K562 (cell line): ENCODE results near the gene RAMACL. TPM values are rescaled to one million over a fixed set of nuclear protein-coding genes. Genes with fewer than 3 reads are reported as not detected.

ENCODE experiments used
- ARID1B ChIP-seq: fragments of 450-650 bp; IDR thresholded peaks from 2 replicates; pipeline ENCODE4 v1.6.1; 2016; ENCODE audit warnings: antibody characterized with exemption, mild to moderate bottlenecking, inconsistent platforms
- CSDE1 ChIP-seq, 2 experiments: fragments of 450-650 bp; IDR thresholded peaks; 2 replicates each; pipeline ENCODE4 v1.6.1; 2016; ENCODE audit warnings: mild to moderate bottlenecking in 1 of 2
- GABPA ChIP-seq: fragments of 200-800 bp; sonication (Bioruptor generic); conservative IDR thresholded peaks from 2 replicates; pipeline ENCODE4 v1.6.1; 2016; ENCODE audit warnings: low read depth, missing genetic modification characterization, missing compliant biosample characterization
- KDM4B ChIP-seq, 2 experiments: fragments of 450-650 bp in 1 of 2; sonication (generic) in 1 of 2; IDR thresholded peaks; 2 replicates each; pipeline ENCODE4 v1.6.1; 2016 to 2017; ENCODE audit warnings: borderline replicate concordance in 2 of 2, antibody characterized with exemption in 1 of 2, low read depth in 1 of 2, mild to moderate bottlenecking in 1 of 2
- MAFF ChIP-seq: IDR thresholded peaks from 2 replicates; pipeline ENCODE4 v1.6.1; 2012; ENCODE audit warnings: low read length, improper control_type of control experiment
- MAFG ChIP-seq: fragments of 450-650 bp; conservative IDR thresholded peaks from 2 replicates; pipeline ENCODE4 v1.6.1; 2016; ENCODE audit warnings: missing genetic modification characterization, missing compliant biosample characterization
- MEF2D ChIP-seq: conservative IDR thresholded peaks from 2 replicates; pipeline ENCODE4 v1.6.1; 2016; ENCODE audit warnings: low read depth, missing genetic modification characterization, missing compliant biosample characterization
- PBX2 ChIP-seq, 2 experiments: IDR thresholded peaks in 1 of 2; conservative IDR thresholded peaks in 1 of 2; 2 replicates each; pipeline ENCODE4 v1.6.1; 2016; ENCODE audit warnings: low read depth in 2 of 2, mild to moderate bottlenecking in 1 of 2, missing compliant biosample characterization in 1 of 2, missing genetic modification characterization in 1 of 2, moderate library complexity in 1 of 2
- POLR3G ChIP-seq: IDR thresholded peaks from 2 replicates; pipeline ENCODE4 v1.6.1; 2011; ENCODE audit not compliant: insufficient read length, insufficient replicate concordance; ENCODE audit errors: extremely low read depth
- PRDM10 ChIP-seq: fragments of 450-650 bp; IDR thresholded peaks from 2 replicates; pipeline ENCODE4 v1.6.1; 2018; ENCODE audit not compliant: partially characterized antibody
- SMARCA5 ChIP-seq: fragments of 450-650 bp; IDR thresholded peaks from 2 replicates; pipeline ENCODE4 v1.6.1; 2016
- SUPT5H ChIP-seq: fragments of 450-650 bp; IDR thresholded peaks from 2 replicates; pipeline ENCODE4 v1.6.1; 2016
- TAL1 ChIP-seq: fragments of 450-650 bp; IDR thresholded peaks from 2 replicates; pipeline ENCODE4 v1.6.1; 2016; ENCODE audit warnings: mild to moderate bottlenecking
- TCF7L2 ChIP-seq: fragments of 150-350 bp; IDR thresholded peaks from 2 replicates; pipeline ENCODE4 v1.6.1; 2016; ENCODE audit warnings: low read depth, mild to moderate bottlenecking, low read length, moderate library complexity
- ZEB2 ChIP-seq: fragments of 450-650 bp; IDR thresholded peaks from 2 replicates; pipeline ENCODE4 v1.6.1; 2016
- ZNF143 ChIP-seq: sonication (generic); formaldehyde crosslinking; IDR thresholded peaks from 2 replicates; pipeline ENCODE4 v1.9.0; 2022; ENCODE audit warnings: mild to moderate bottlenecking, missing genetic modification reagents
- ZNF311 ChIP-seq: fragments of 250-450 bp; sonication (Bioruptor Pico); IDR thresholded peaks from 2 replicates; pipeline ENCODE4 v1.4.0; 2020; ENCODE audit warnings: mild to moderate bottlenecking, moderate library complexity
- ZNF316 ChIP-seq: fragments of 450-650 bp; IDR thresholded peaks from 2 replicates; pipeline ENCODE4 v1.6.1; 2016
- ZNF699 ChIP-seq: fragments of 250-450 bp; sonication (Bioruptor Pico); IDR thresholded peaks from 2 replicates; pipeline ENCODE4 v1.8.0; 2021; ENCODE audit warnings: mild to moderate bottlenecking, moderate library complexity; ENCODE audit not compliant: insufficient replicate concordance
- polyA plus RNA-seq, 8 experiments: library from polyadenylated mRNA; depleted of rRNA in 4 of 8; stranded (reverse) in 5 of 8; unstranded in 3 of 8; fragments of >200 nt; fragmentation: Nextera tagmentation in 2 of 8; fragmentation: Illumina TruSeq in 1 of 8; extraction: Ambion mirVana in 2 of 8; extraction: Trizol in 1 of 8; gene quantifications; 2 replicates each; pipeline versions ENCODE4 v1.2.1 to v1.2.3, GENCODE V29; 2011 to 2014; ENCODE audit warnings: inconsistent platforms in 1 of 8, missing spikeins in 1 of 8
- total RNA-seq, 7 experiments: library from RNA; depleted of rRNA in 6 of 7; stranded (reverse); fragments of >200 nt in 6 of 7; fragmentation: Illumina TruSeq in 2 of 7; extraction: Trizol in 2 of 7; gene quantifications; 2 replicates each; pipeline versions ENCODE4 v1.2.1 to v1.2.3, GENCODE V29; 2011 to 2021; ENCODE audit warnings: low replicate concordance in 1 of 7

RAMACL gene
- total and polyA plus RNA-seq, 9 of the 15 experiments (the other 6 are each of a cell fraction or from before 2014, with no cell fraction given) = 0.11 to 1.7 (median 0.41) TPM; not detected in 1

- no peak for TF ChIP-seq PRDM10
- peak; percentile 72 for TF ChIP-seq MAFF
- no peak for TF ChIP-seq KDM4B (IDR thresholded peaks at IDR 0.05; ENCODE audit: borderline replicate concordance in 2 of 2, low read depth in 1 of 2)
- TF ChIP-seq ZNF699 (CRISPR knock-in tag) = no peak
- TF ChIP-seq POLR3G = no peak
- TF ChIP-seq MAFG (tag) = peak; percentile 92
- TF ChIP-seq TAL1 = no peak
- no peak for TF ChIP-seq CSDE1 (IDR thresholded peaks at IDR 0.05)
- no peak for TF ChIP-seq ZNF143 (CRISPR knock-in tag)
- TF ChIP-seq PBX2 (CRISPR knock-in tag; IDR thresholded peaks at IDR 0.05; ENCODE audit: low read depth) = no peak
- TF ChIP-seq PBX2 (tag; conservative IDR thresholded peaks at IDR 0.05; ENCODE audit: low read depth) = peak; percentile 45
- 0 out of 2 replicates have a peak, but pooled peaks have one; percentile 7 for TF ChIP-seq ARID1B
- 0 out of 2 replicates have a peak, but pooled peaks have one; percentile 16 for TF ChIP-seq GABPA (tag)
- TF ChIP-seq SUPT5H = no peak
- TF ChIP-seq MEF2D (tag) = peak; percentile 88
- TF ChIP-seq TCF7L2 = no peak
- TF ChIP-seq ZEB2 = no peak
- no peak for TF ChIP-seq ZNF311 (CRISPR knock-in tag)
- TF ChIP-seq ZNF316 = peak; percentile 88
- TF ChIP-seq SMARCA5 = peak; percentile 83; the same call in 1 of the 2 replicates
Measured at GRCh38 chr6:166633732-166634535, 47.5 kb upstream of the RAMACL start (continued).
